A673 (cell line): Measurements from ENCODE around the gene LIG3.

Source experiments
- EZH2 ChIP-seq: fragments of 200-600 bp; sonication (generic); IDR thresholded peaks from 2 replicates; pipeline ENCODE4 v1.6.1; 2017; ENCODE audit warnings: borderline replicate concordance, low read depth, mild to moderate bottlenecking, mixed read lengths, antibody characterized with exemption, low read length; ENCODE audit not compliant: poor library complexity, severe bottlenecking
- TF ChIP-seq, protein P1 (sequence below): fragments of 300-800, 200-600 bp; sonication (generic); conservative IDR thresholded peaks from 2 replicates; pipeline ENCODE4 v1.5.1; 2017; ENCODE audit warnings: low read depth, mild to moderate bottlenecking, antibody characterized with exemption, low read length, moderate library complexity, mixed read lengths

DNA sequence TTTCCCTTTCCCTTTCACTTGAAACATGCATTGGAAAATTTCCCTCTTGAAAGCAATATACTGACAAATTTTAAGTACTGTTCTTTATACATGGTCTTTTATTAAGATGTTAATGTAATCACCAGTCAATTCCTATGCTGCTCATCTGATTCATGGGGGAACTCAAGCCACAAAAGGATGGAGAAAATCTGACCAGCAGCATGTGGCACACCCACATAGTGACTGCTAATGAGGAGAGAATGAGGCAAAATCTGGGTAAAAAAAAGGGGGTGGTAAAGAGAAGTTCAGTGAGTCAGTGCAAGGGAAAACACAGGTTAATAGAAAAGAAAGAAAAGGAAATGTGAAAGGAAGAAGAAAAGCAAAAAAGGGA, 71.9 kb downstream of the LIG3 start:
- TF ChIP-seq, protein P1, sequence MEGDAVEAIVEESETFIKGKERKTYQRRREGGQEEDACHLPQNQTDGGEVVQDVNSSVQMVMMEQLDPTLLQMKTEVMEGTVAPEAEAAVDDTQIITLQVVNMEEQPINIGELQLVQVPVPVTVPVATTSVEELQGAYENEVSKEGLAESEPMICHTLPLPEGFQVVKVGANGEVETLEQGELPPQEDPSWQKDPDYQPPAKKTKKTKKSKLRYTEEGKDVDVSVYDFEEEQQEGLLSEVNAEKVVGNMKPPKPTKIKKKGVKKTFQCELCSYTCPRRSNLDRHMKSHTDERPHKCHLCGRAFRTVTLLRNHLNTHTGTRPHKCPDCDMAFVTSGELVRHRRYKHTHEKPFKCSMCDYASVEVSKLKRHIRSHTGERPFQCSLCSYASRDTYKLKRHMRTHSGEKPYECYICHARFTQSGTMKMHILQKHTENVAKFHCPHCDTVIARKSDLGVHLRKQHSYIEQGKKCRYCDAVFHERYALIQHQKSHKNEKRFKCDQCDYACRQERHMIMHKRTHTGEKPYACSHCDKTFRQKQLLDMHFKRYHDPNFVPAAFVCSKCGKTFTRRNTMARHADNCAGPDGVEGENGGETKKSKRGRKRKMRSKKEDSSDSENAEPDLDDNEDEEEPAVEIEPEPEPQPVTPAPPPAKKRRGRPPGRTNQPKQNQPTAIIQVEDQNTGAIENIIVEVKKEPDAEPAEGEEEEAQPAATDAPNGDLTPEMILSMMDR, result no peak
- TF ChIP-seq EZH2, result no peak
